Hepatocyte (in vitro differentiated cells): ENCODE data around the gene IGFBPL1.

Experiments
- EZH2 ChIP-seq: fragments of 200-600 bp; sonication (generic); IDR thresholded peaks from 2 replicates; pipeline ENCODE4 v1.6.1; 2016; ENCODE audit warnings: antibody characterized with exemption, mild to moderate bottlenecking, borderline replicate concordance
- EZH2phosphoT487 ChIP-seq: fragments of 200-600 bp; sonication (generic); IDR thresholded peaks from one replicate; pipeline ENCODE4 v1.6.1; 2018; ENCODE audit warnings: antibody characterized with exemption, mild to moderate bottlenecking, low read depth, moderate library complexity; ENCODE audit not compliant: unreplicated experiment, severe bottlenecking
- TF ChIP-seq, protein P1 (sequence below): fragments of 200-600 bp; sonication (generic); IDR thresholded peaks from 2 replicates; pipeline ENCODE4 v1.5.1; 2016; ENCODE audit warnings: antibody characterized with exemption, mild to moderate bottlenecking; ENCODE audit not compliant: poor library complexity

DNA sequence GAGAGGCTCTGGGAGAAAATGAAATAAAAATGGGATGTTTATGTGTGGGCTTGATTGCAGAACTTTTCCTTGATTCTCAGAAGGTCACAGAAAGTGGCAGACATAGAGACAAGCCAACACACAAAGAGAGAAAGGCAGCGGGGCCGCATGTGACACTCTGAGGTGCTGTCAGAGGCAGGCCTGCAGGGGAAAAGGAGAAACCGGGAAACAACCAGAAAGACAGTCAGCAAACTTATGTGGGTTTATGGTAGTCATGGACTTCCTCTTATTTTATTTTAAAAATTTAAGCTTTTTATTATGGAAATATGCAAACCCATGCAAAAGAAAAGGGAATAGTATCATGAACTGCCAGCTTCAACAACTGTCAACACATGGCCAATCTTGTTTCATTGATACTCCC lies 16.3 kb upstream of the IGFBPL1 start:
- no peak for TF ChIP-seq EZH2
- TF ChIP-seq, protein P1, sequence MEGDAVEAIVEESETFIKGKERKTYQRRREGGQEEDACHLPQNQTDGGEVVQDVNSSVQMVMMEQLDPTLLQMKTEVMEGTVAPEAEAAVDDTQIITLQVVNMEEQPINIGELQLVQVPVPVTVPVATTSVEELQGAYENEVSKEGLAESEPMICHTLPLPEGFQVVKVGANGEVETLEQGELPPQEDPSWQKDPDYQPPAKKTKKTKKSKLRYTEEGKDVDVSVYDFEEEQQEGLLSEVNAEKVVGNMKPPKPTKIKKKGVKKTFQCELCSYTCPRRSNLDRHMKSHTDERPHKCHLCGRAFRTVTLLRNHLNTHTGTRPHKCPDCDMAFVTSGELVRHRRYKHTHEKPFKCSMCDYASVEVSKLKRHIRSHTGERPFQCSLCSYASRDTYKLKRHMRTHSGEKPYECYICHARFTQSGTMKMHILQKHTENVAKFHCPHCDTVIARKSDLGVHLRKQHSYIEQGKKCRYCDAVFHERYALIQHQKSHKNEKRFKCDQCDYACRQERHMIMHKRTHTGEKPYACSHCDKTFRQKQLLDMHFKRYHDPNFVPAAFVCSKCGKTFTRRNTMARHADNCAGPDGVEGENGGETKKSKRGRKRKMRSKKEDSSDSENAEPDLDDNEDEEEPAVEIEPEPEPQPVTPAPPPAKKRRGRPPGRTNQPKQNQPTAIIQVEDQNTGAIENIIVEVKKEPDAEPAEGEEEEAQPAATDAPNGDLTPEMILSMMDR: no peak
- no peak for TF ChIP-seq EZH2phosphoT487
